Activated T-cell treated with anti-CD3 and anti-CD28 coated beads, Interleukin-2, amount 50 U/mL, for 1 hour (primary cell): Measurements from ENCODE around the gene ODAD4.

Experiments used
- DNase-seq: peaks from one replicate; pipeline ENCODE4 v3.0.0-alpha.2; 2020

ODAD4 gene

GRCh38 chr17:41972571-41973407 is 42.4 kb downstream of the ODAD4 start:
- no peak for DNase-seq

GRCh38 chr17:41973408-41973811 is 43.0 kb downstream of the ODAD4 start:
- DNase-seq: no peak

GRCh38 chr17:41974031-41974430 is 43.6 kb downstream of the ODAD4 start:
- DNase-seq: no peak

- no peak for DNase-seq
Measured at GRCh38 chr17:41974658-41975057, 44.2 kb downstream of the ODAD4 start.

- no peak for DNase-seq
Measured at GRCh38 chr17:41975099-41976083, 45.0 kb downstream of the ODAD4 start.

- DNase-seq: no peak
Measured at GRCh38 chr17:41976142-41976768, 45.8 kb downstream of the ODAD4 start.

- no peak for DNase-seq
Measured at GRCh38 chr17:41977991-41978390, 47.6 kb downstream of the ODAD4 start.

GRCh38 chr17:41982026-41982760 is 51.8 kb downstream of the ODAD4 start:
- DNase-seq: no peak

GRCh38 chr17:41984454-41984853 is 54.0 kb downstream of the ODAD4 start:
- DNase-seq: no peak

GRCh38 chr17:41985919-41986318 is 55.5 kb downstream of the ODAD4 start:
- DNase-seq: no peak

GRCh38 chr17:41986634-41987033 is 56.2 kb downstream of the ODAD4 start:
- no peak for DNase-seq

GRCh38 chr17:41987642-41988041 is 57.2 kb downstream of the ODAD4 start:
- DNase-seq: no peak

- no peak for DNase-seq
Measured at GRCh38 chr17:41988418-41988817, 58.0 kb downstream of the ODAD4 start.

- DNase-seq: no peak
Measured at GRCh38 chr17:41989702-41990419, 59.4 kb downstream of the ODAD4 start.

GRCh38 chr17:41992576-41992975 is 62.2 kb downstream of the ODAD4 start:
- no peak for DNase-seq

- no peak for DNase-seq
Measured at GRCh38 chr17:41996855-41997164, 66.4 kb downstream of the ODAD4 start.

- DNase-seq: no peak
Measured at GRCh38 chr17:41998497-41998896, 68.1 kb downstream of the ODAD4 start.

GRCh38 chr17:42000413-42001133 is 70.2 kb downstream of the ODAD4 start:
- no peak for DNase-seq

GRCh38 chr17:42001729-42002128 is 71.3 kb downstream of the ODAD4 start:
- DNase-seq: no peak

- DNase-seq: no peak
Measured at GRCh38 chr17:42002175-42002791, 71.9 kb downstream of the ODAD4 start.

- no peak for DNase-seq
Measured at GRCh38 chr17:42002792-42003301, 72.4 kb downstream of the ODAD4 start.
